NCI-H82 treated with DMSO at 0.1 percent for 48 hours (cell line): ENCODE data around the gene HECTD2.

Experiments
- DNase-seq: peaks from one replicate; lab custom pipeline; 2025; ENCODE audit not compliant: unreplicated experiment; lab: John Stamatoyannopoulos, UW

Gene HECTD2

GRCh38 chr10:91564026-91564425, 153.9 kb downstream of the HECTD2 start:
- no peak for DNase-seq
